ENCODE results near the gene ATG5. TPM values are rescaled to one million over a fixed set of nuclear protein-coding genes. Genes with fewer than 3 reads are reported as not detected.

Gene ATG5
- total RNA-seq, 1 experiment from 2014 or later, result 51.4 TPM

DNA sequence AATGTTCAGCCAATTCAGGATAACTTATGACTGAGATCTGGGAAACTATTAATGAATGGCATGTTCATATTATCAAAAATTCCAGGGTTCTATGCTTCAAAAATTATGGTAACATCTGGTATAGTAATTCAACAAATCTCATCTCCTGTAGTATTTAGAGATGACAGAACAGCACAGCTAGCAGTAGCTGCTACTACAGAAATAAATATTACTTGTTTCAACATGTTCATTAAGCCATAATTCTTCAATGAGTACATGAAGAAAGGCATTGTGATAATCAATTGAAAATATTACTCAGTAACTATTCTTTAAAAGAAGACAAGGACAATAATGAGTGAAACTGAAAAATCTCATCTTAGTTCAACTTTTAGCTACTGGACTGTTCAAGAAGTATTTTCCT, 66.8 kb downstream of the ATG5 start:
- POLR2A ChIA-PET, result no interaction called here
- TF ChIP-seq, protein P1, sequence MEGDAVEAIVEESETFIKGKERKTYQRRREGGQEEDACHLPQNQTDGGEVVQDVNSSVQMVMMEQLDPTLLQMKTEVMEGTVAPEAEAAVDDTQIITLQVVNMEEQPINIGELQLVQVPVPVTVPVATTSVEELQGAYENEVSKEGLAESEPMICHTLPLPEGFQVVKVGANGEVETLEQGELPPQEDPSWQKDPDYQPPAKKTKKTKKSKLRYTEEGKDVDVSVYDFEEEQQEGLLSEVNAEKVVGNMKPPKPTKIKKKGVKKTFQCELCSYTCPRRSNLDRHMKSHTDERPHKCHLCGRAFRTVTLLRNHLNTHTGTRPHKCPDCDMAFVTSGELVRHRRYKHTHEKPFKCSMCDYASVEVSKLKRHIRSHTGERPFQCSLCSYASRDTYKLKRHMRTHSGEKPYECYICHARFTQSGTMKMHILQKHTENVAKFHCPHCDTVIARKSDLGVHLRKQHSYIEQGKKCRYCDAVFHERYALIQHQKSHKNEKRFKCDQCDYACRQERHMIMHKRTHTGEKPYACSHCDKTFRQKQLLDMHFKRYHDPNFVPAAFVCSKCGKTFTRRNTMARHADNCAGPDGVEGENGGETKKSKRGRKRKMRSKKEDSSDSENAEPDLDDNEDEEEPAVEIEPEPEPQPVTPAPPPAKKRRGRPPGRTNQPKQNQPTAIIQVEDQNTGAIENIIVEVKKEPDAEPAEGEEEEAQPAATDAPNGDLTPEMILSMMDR (IDR thresholded peaks at IDR 0.05), result no peak
- no peak for TF ChIP-seq SIN3A (IDR thresholded peaks at IDR 0.05; ENCODE audit: borderline replicate concordance, insufficient read depth, low read depth, low read length)
- no peak for TF ChIP-seq POLR2AphosphoS5 (IDR thresholded peaks at IDR 0.05; ENCODE audit: low read depth, low read length)

DNA sequence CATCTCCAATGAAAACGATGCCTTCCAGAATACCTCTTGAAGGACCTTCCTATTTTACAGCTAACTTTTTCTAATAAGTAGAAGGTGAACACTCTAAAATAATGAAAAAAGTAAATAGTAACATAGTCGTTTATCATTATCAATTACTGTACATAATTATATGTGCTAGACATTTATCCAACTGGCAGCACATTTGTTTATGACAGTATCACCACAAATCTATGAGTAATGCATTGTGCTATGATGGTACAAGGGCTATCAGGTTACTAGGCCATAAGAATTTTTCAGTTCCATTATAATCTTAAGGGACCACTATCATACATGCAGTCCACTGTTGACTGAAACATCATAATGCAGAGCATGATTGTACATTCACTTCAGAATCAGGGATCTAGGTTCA, 68.4 kb downstream of the ATG5 start:
- H3K27me3 ChIP-seq (ENCODE audit: control insufficient read depth, insufficient read depth, low read length), result no peaks in the 10 kb centered on the region
- DNase-seq (ENCODE audit: low read depth, low spot score), result no peak
- no peak for ATAC-seq
- ChIA-PET CTCF (no interaction called here), POLR2A (no interaction called here)
- in situ Hi-C loops (cut with HindIII; ENCODE audit: low pct_unique_long_range_greater_than_20kb, low sequenced_read_pairs), result no loop called here
- no peak overlapping the region for H3K27ac ChIP-seq (ENCODE audit: low read length)
- no peaks in the 10 kb centered on the region for H3K9me3 ChIP-seq (ENCODE audit: control insufficient read depth, insufficient read depth, low read depth, low read length)
- intact Hi-C loops (cut with micrococcal nuclease; ENCODE audit: unreplicated experiment), result no loop called here
- no peak overlapping the region for H3K4me3 ChIP-seq (ENCODE audit: low read depth in 2 of 2, low read length in 2 of 2)
- TF ChIP-seq, protein P1 (IDR thresholded peaks at IDR 0.05), result no peak
- no peak for TF ChIP-seq POLR2AphosphoS5 (IDR thresholded peaks at IDR 0.05; ENCODE audit: low read depth, low read length)
- no peak for TF ChIP-seq SIN3A (IDR thresholded peaks at IDR 0.05; ENCODE audit: borderline replicate concordance, insufficient read depth, low read depth, low read length)
- TF ChIP-seq, protein P2, sequence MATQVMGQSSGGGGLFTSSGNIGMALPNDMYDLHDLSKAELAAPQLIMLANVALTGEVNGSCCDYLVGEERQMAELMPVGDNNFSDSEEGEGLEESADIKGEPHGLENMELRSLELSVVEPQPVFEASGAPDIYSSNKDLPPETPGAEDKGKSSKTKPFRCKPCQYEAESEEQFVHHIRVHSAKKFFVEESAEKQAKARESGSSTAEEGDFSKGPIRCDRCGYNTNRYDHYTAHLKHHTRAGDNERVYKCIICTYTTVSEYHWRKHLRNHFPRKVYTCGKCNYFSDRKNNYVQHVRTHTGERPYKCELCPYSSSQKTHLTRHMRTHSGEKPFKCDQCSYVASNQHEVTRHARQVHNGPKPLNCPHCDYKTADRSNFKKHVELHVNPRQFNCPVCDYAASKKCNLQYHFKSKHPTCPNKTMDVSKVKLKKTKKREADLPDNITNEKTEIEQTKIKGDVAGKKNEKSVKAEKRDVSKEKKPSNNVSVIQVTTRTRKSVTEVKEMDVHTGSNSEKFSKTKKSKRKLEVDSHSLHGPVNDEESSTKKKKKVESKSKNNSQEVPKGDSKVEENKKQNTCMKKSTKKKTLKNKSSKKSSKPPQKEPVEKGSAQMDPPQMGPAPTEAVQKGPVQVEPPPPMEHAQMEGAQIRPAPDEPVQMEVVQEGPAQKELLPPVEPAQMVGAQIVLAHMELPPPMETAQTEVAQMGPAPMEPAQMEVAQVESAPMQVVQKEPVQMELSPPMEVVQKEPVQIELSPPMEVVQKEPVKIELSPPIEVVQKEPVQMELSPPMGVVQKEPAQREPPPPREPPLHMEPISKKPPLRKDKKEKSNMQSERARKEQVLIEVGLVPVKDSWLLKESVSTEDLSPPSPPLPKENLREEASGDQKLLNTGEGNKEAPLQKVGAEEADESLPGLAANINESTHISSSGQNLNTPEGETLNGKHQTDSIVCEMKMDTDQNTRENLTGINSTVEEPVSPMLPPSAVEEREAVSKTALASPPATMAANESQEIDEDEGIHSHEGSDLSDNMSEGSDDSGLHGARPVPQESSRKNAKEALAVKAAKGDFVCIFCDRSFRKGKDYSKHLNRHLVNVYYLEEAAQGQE (IDR thresholded peaks at IDR 0.05; ENCODE audit: insufficient read depth in 1 of 2, low read depth in 2 of 2, low read length in 1 of 2), result no peak
- no peak for TF ChIP-seq TCF7L2 (IDR thresholded peaks at IDR 0.05; ENCODE audit: low read depth, low read length)
- H3K36me3 ChIP-seq (ENCODE audit: control insufficient read depth, insufficient read depth, low read length), result no peaks in the 10 kb centered on the region
- peaks cover 17% of the 10 kb centered on the region for H3K4me1 ChIP-seq (ENCODE audit: control insufficient read depth, insufficient read depth, low read length)
- BruUV-seq (replicated peaks), result no TSS peak

More for the DNA sequence above, 66.8 kb downstream of the ATG5 start:
- no TSS peak for BruUV-seq (replicated peaks)
- H3K27me3 ChIP-seq (ENCODE audit: control insufficient read depth, insufficient read depth, low read length), result no peaks in the 10 kb centered on the region
- intact Hi-C loops (cut with micrococcal nuclease; ENCODE audit: unreplicated experiment), result no loop called here
- H3K36me3 ChIP-seq (ENCODE audit: control insufficient read depth, insufficient read depth, low read length), result no peaks in the 10 kb centered on the region
- DNase-seq (ENCODE audit: low read depth, low spot score) (no peak), ATAC-seq (no peak)
- H3K27ac ChIP-seq (ENCODE audit: low read length), result no peak overlapping the region
- in situ Hi-C loops (cut with HindIII; ENCODE audit: low pct_unique_long_range_greater_than_20kb, low sequenced_read_pairs), result no loop called here
- no peaks in the 10 kb centered on the region for H3K9me3 ChIP-seq (ENCODE audit: control insufficient read depth, insufficient read depth, low read depth, low read length)
- CTCF ChIA-PET, result interaction anchor here (0.5 kb wide), 1 partner anchor 75 kb away, joined by 3 read pairs; no protein-coding TSS in a partner anchor
- H3K4me3 ChIP-seq (ENCODE audit: low read depth in 2 of 2, low read length in 2 of 2), result no peak overlapping the region
- peaks cover 9% of the 10 kb centered on the region for H3K4me1 ChIP-seq (ENCODE audit: control insufficient read depth, insufficient read depth, low read length)

Data from Panc1 (cell line).